HFFc6 (cell line): ENCODE data around the gene PDE4D. TPM values are rescaled to one million over a fixed set of nuclear protein-coding genes. Genes with fewer than 3 reads are reported as not detected.

Source experiments
- DNase-seq: peaks from one replicate; pipeline ENCODE4 v3.0.0-alpha.2; 2018
- H3K27ac Mint-ChIP-seq: 2 replicates; pipeline ENCODE4 v1.8.0; 2020; ENCODE audit warnings: mild to moderate bottlenecking, mixed read lengths
- H3K27me3 Mint-ChIP-seq: 2 replicates; pipeline ENCODE4 v1.8.0; 2021; ENCODE audit warnings: mild to moderate bottlenecking, moderate library complexity, mixed read lengths; ENCODE audit not compliant: insufficient read depth
- H3K36me3 Mint-ChIP-seq: 2 replicates; pipeline ENCODE4 v1.8.0; 2021; ENCODE audit warnings: low read depth, mixed read lengths
- H3K4me1 Mint-ChIP-seq: 2 replicates; pipeline ENCODE4 v1.8.0; 2020; ENCODE audit warnings: low read depth, mixed read lengths
- H3K4me3 Mint-ChIP-seq: 2 replicates; pipeline ENCODE4 v1.8.0; 2020; ENCODE audit warnings: mild to moderate bottlenecking, moderate library complexity, mixed read lengths
- H3K9me3 Mint-ChIP-seq: 2 replicates; pipeline ENCODE4 v1.8.0; 2020; ENCODE audit warnings: mild to moderate bottlenecking, mixed read lengths
- CTCF ChIP-seq: fragments of 200-600 bp; sonication (generic); IDR thresholded peaks from 2 replicates; pipeline ENCODE4 v1.5.0; 2021; ENCODE audit warnings: antibody characterized with exemption, mild to moderate bottlenecking
- total RNA-seq, 6 experiments: library from RNA; stranded (reverse); fragmentation: NEBNext Ultra II Directional; extraction: Animal tissue kit (Norgen Biotek cat#: 25700); gene quantifications; 2 replicates in 1 of 6; 3 replicates in 5 of 6; pipeline ENCODE4 v1.2.3, GENCODE V29; 2021

Gene PDE4D
- total RNA-seq, 6 experiments from 2014 or later: 1.8 to 7.3 (median 6.2) TPM

GRCh38 chr5:59168067-59168466, 725.5 kb downstream of the PDE4D start:
- H3K4me1 Mint-ChIP-seq: peaks cover 16% of the 10 kb centered on the region; the same call in 1 of the 2 replicates
- no peaks in the 10 kb centered on the region; the same call in 1 of the 2 replicates for H3K27me3 Mint-ChIP-seq
- no peaks in the 10 kb centered on the region for H3K9me3 Mint-ChIP-seq
- no peak overlapping the region for H3K4me3 Mint-ChIP-seq
- TF ChIP-seq CTCF: no peak
- no peaks in the 10 kb centered on the region for H3K36me3 Mint-ChIP-seq
- no peak for DNase-seq
- no peak overlapping the region for H3K27ac Mint-ChIP-seq

GRCh38 chr5:59164041-59164830, 729.3 kb downstream of the PDE4D start:
- no peak for TF ChIP-seq CTCF
- DNase-seq: peak; percentile 33
- Mint-ChIP-seq H3K27me3 (peaks cover 4% of the 10 kb centered on the region), H3K4me1 (peaks cover 16% of the 10 kb centered on the region; the same call in 1 of the 2 replicates), H3K9me3 (no peaks in the 10 kb centered on the region), H3K36me3 (no peaks in the 10 kb centered on the region), H3K4me3 (peak overlapping the region; percentile 58; the same call in 1 of the 2 replicates), H3K27ac (peak overlapping the region; percentile 60; the same call in 1 of the 2 replicates)

- TF ChIP-seq CTCF: no peak
- H3K27me3 Mint-ChIP-seq: peaks cover 6% of the 10 kb centered on the region
Measured at GRCh38 chr5:59161221-59162105, 732.1 kb downstream of the PDE4D start.

GRCh38 chr5:59158637-59159391, 734.7 kb downstream of the PDE4D start:
- peaks cover 6% of the 10 kb centered on the region for H3K27me3 Mint-ChIP-seq
- no peak for DNase-seq
- no peak for TF ChIP-seq CTCF
- no peak overlapping the region for H3K27ac Mint-ChIP-seq
- no peaks in the 10 kb centered on the region for H3K9me3 Mint-ChIP-seq
- H3K4me1 Mint-ChIP-seq: peaks cover 5% of the 10 kb centered on the region; the same call in 1 of the 2 replicates
- H3K36me3 Mint-ChIP-seq: no peaks in the 10 kb centered on the region
- no peak overlapping the region for H3K4me3 Mint-ChIP-seq

More at GRCh38 chr5:59161221-59162105, 732.1 kb downstream of the PDE4D start:
- H3K9me3 Mint-ChIP-seq: no peaks in the 10 kb centered on the region
- H3K36me3 Mint-ChIP-seq: no peaks in the 10 kb centered on the region
- H3K27ac Mint-ChIP-seq: no peak overlapping the region
- peaks cover 16% of the 10 kb centered on the region; the same call in 1 of the 2 replicates for H3K4me1 Mint-ChIP-seq
- no peak for DNase-seq
- no peak overlapping the region for H3K4me3 Mint-ChIP-seq

GRCh38 chr5:59158165-59158564, 735.4 kb downstream of the PDE4D start:
- Mint-ChIP-seq H3K27me3 (peaks cover 6% of the 10 kb centered on the region), H3K4me3 (no peak overlapping the region), H3K27ac (no peak overlapping the region), H3K9me3 (no peaks in the 10 kb centered on the region), H3K4me1 (no peaks in the 10 kb centered on the region), H3K36me3 (no peaks in the 10 kb centered on the region)
- TF ChIP-seq CTCF: no peak
- DNase-seq: no peak
